GM12873 (cell line): Measurements from ENCODE around the gene CEP20.
A peak's percentile ranks its signal among the peaks of the same experiment; 100 is the strongest.

Experiments
- CTCF ChIP-seq: IDR thresholded peaks from 2 replicates; pipeline ENCODE4 v1.5.1; 2012; ENCODE audit warnings: low read depth, mild to moderate bottlenecking, moderate library complexity, low read length, control low read depth; ENCODE audit not compliant: insufficient read depth; ENCODE audit errors: missing control alignments

The CEP20 gene

GRCh38 chr16:15880434-15881308, 7.7 kb downstream of the CEP20 start:
- no peak for TF ChIP-seq CTCF

- no peak for TF ChIP-seq CTCF
These were observed 9.1 kb downstream of the CEP20 start for GRCh38 chr16:15879255-15879811.

- TF ChIP-seq CTCF = no peak
These were observed 11.9 kb downstream of the CEP20 start for GRCh38 chr16:15876503-15876902.

- peak; percentile 76 for TF ChIP-seq CTCF
These were observed 13.6 kb downstream of the CEP20 start for GRCh38 chr16:15874745-15875314.

GRCh38 chr16:15873737-15874136, 14.7 kb downstream of the CEP20 start:
- TF ChIP-seq CTCF = no peak

GRCh38 chr16:15873301-15873700, 15.1 kb downstream of the CEP20 start:
- no peak for TF ChIP-seq CTCF

GRCh38 chr16:15870011-15870410, 18.4 kb downstream of the CEP20 start:
- TF ChIP-seq CTCF = no peak
